NCI-H2227 (cell line): ENCODE results near the gene CCL25.
"Not testable (repeated sequence)": the region's sequence is repeated elsewhere in the genome, so short reads cannot be mapped to it uniquely, and the experiment has no call there.

Experiments used
- DNase-seq: peaks from one replicate; lab custom pipeline; 2025; ENCODE audit not compliant: unreplicated experiment; lab: John Stamatoyannopoulos, UW

CCL25 gene

GRCh38 chr19:8052464-8052859, at the start of gene CCL25:
CCL25 (plus strand) TSS chr19:8052760; CDS start chr19:8053050, 290 bp downstream.
- no peak for DNase-seq

- no peak for DNase-seq
Observed at GRCh38 chr19:8004001-8004400, 48.6 kb upstream of the CCL25 start.

- DNase-seq: peak; percentile 51
Observed at GRCh38 chr19:8004723-8005513, 47.6 kb upstream of the CCL25 start.

GRCh38 chr19:8005534-8006256, 46.9 kb upstream of the CCL25 start, which contains the start of gene ELAVL1:
ELAVL1 (minus strand) TSS chr19:8005641; CDS start chr19:7991815, 13,826 bp downstream.
- peak; percentile 93 for DNase-seq

GRCh38 chr19:8017808-8018207, 34.8 kb upstream of the CCL25 start:
- no peak for DNase-seq

DNA sequence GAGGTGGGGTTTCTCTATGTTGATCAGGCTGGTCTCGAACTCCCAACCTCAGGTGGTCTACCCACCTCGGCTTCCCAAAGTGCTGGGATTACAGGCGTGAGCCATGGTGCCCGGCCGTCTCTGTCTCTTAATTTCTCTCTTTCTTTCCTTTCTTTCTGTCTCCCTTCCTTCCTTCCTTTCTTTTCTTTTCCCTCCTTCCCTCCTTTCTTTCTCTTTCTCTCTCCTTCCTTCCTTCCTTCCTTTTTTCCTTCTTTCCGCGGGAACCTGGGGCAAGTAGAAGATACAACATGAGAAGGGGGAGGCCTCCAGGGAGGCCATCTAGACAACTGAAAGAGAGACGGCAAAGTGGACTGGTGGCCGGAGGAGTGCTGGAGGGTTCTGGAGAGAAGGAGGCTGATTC, 31.9 kb upstream of the CCL25 start:
- DNase-seq: no peak

DNA sequence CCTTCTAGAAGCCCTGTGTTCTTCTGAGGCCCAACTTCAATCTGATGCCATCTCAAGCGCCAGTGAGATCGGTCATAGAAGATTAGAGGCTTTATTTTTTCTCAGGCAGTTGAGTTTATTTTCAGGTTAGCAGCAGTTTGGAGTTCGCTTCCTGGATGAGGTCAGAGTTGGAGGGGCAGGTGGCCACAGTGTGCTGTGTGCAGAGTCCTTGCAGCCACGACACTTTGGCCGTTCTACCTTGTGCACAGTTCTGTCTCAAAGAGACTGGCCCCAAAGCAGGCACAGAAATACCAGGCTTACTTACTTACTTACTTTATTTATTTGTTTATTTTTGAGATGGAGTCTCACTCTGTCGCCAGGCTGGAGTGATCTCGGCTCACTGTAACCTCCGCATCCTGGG, 31.2 kb upstream of the CCL25 start:
- no peak for DNase-seq

- no peak for DNase-seq
Observed at GRCh38 chr19:8022275-8022674, 30.3 kb upstream of the CCL25 start.

DNA sequence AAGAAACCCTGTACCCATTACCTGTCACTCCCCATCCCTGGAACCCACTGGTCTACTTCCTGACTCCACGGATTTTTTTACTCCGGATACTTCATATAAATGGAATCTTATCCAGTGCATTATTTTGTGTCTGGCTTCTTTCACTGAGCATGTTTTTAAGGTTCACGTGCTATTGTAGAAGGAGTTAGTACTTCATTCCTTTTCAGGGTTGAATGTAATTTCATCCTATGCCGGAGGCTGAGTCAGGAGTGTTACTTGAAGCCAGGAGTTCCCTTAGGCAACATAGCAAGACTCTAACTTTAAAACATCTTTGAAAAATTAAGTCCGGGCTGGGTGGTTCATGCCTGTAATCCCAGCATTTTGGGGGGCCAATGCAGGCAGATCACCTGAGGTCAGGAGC, 29.2 kb upstream of the CCL25 start:
- DNase-seq: no peak

DNA sequence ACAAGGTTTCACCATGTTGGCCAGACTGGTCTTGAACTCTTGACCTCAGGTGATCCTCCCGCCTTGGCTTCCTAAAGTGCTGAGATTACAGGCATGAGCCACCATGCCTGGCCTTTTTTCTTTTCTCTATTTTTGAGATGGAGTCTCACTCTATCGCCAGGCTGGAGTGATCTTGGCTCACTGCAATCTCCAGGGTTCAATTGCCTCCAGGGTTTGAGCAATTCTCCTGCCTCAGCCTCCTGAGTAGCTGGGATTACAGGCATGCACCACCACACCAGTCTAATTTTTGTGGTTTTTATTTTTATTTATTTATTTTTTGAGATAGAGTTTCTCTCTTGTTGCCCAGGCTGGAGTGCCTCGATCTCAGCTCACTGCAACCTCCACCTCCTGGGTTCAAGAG, 28.3 kb upstream of the CCL25 start:
- DNase-seq: not testable (repeated sequence)

DNA sequence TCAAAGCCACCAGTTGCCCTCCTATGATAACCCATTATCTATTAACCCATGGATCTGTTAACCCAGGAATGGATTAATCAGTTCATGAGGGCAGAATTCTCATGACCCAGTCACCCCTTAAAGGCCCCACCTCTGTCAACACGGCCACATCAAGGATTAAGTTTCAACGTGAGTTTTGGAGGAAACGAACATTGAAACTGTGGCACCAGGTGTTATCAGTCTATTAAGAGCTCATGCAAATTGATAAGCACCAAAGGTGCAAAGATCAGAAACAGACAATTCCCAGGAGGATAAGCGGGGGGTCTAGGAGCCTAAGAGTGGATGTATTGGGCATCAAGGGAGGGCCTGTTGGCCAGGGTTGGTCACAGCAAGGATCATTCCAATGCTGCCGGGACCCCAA, 27.2 kb upstream of the CCL25 start:
- no peak for DNase-seq

GRCh38 chr19:8028951-8029491, 23.5 kb upstream of the CCL25 start:
- DNase-seq: no peak

DNA sequence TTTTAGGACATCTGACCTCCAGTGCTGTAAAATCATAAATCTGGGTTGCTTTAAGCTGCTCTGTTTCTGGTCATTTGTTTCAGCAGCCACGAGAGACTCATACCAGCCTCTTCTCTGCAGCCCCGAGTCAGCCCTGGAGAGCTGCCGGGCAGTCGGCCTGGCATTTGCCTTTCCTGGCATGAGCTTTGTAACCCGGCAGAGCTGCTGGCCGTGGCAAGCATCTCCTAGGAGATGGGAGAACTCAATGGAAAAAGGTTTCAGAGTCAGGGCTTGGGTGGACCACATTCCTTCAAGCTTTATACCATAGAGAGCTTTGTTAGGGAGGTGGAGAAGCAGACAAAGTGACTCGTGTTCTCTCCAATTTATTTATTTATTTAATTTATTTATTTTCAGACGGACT, 21.6 kb upstream of the CCL25 start:
- DNase-seq: no peak

- DNase-seq: not testable (repeated sequence)
Observed at GRCh38 chr19:8033287-8034177, 19.0 kb upstream of the CCL25 start.

- DNase-seq: no peak
Observed at GRCh38 chr19:8034178-8034525, 18.4 kb upstream of the CCL25 start.

DNA sequence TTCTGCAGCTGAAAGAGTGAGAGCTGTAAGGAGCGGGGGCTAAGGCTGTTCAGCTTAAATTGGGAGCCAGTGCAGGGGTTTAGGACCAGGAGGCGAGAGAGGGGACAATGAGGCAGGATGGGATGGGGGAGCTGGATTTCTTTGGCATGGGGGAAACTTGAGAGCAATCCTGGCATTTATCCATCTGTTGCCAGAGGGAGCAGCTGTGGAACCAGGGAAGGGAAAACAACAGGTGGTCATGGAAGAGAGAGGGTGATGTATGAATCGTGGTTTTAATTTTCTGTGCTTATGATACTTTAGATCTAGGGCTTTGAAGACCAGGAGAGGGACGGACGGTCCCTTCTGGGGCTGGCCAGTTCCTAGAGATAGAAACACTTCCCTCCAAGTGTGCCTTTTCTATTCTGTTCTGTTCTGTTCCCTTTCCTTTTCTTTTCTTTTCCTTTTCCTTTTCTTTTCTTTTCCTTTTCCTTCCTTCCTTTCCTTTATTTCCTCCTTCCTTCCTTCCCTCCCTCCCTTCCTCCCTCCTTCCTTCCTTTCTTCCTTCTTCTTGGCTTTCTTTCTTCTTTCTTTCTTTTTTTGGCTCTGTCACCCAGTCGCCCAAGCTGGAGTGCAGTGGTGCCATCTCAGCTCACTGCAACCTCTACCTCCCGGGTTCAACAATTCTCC, 16.0 kb upstream of the CCL25 start:
- no peak for DNase-seq

DNA sequence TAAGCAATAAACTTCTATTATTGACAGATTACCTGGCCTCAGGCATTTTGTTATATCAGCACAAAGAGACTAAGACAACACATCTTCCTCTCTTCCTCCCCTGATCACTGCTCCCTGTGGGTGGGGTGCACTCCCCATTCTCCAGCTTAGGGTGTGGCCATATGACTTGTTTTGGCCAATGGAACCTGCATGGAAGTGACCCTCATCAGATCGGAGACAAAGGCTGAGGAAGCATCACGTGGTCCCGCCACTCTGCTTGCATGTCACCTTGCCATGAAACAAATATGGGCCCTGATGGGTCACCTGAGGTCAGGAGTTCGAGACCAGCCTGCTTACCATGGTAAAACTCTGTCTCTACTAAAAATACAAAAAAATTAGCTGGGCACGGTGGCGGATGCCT, 13.7 kb upstream of the CCL25 start:
- DNase-seq: no peak

GRCh38 chr19:8039231-8039630, 13.3 kb upstream of the CCL25 start:
- DNase-seq: no peak

DNA sequence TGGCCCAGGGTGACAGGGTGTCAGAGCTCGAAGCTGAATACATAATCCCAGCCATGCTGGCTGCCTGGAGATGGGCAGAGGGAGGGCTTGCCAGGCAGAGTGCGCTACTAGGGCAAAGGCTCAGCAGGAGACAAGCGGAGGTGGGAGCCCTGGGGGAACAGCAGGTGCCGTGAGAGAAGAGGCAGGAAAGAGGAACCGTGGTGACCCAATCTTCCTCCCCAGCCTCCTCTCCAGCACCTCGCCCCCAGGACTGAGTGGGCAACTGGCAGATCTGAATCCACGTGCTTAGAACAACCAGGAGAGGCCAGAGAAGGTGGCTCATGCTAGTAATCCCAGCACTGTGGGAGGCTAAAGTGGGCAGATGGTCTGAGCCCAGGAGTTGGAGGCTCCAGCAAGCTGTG, 11.0 kb upstream of the CCL25 start:
- DNase-seq: no peak

DNA sequence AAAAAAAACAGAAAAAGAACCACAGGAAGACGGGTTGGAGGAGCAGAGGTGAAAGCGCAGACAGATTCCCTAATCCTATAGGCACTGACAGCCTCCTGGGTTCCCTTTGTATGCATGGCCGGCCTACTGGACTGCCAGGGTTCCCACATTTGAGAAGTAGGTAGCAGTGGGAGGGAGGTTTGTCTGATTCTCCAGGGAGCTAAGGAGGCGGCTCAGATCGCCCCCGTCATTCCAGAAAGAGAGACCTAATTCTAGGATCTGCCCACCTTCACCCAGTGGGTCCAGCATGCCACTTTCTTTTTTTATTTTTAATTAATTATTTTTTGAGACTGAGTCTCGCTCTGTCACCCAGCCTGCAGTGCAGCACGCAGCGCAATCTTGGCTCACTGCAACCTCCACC, 9.7 kb upstream of the CCL25 start:
- DNase-seq: no peak

DNA sequence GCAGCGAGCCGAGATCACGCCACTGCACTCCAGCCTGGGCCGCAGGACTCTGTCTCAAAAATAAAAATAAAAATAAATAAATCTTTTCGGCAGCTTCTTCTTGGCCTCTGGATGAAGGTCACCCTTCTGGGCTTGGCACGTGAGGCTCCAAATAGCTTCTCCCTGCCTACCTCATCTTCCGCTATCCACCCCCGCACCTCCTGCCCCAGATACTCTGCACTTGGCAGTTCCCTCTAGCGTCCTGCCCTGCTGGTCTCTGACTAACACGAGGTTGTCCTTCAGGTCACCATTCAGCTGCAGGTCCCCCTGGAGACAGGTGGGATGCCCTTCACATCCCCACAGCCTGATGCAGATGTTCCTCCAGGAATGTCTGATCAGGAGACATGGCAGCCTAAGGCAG, 8.5 kb upstream of the CCL25 start:
- DNase-seq: no peak
